H1 (cell line): ENCODE results near the gene MB. TPM values are rescaled to one million over a fixed set of nuclear protein-coding genes. Genes with fewer than 3 reads are reported as not detected.

ENCODE experiments used
- CTCF ChIA-PET: fragments of 300-600 bp; sonication (Branson Sonifier 250); formaldehyde crosslinking; loops from one replicate; lab custom pipeline; 2021; ENCODE audit not compliant: partially characterized antibody; lab: Charles Lee
- POLR2A ChIA-PET: fragments of 300-600 bp; sonication (Branson Sonifier 250); formaldehyde crosslinking; loops from one replicate; lab custom pipeline; 2021; ENCODE audit warnings: inconsistent platforms; ENCODE audit not compliant: partially characterized antibody; lab: Charles Lee
- DNase-seq, 2 experiments: peaks; one replicate each; pipeline versions ENCODE4 v3.0.0 to v3.0.0-alpha.2; 2010 to 2022; ENCODE audit warnings: low spot score in 2 of 2, low read depth in 1 of 2, mixed read lengths in 1 of 2
- FAIRE-seq: peaks from 2 replicates; lab custom pipeline; 2011; peaks lifted over from hg19 to GRCh38; lab: Jason Lieb, UNC
- H2AFZ ChIP-seq: 2 replicates; pipeline ENCODE4 v1.8.1; 2012; ENCODE audit warnings: low read length, inconsistent platforms
- H2AK5ac ChIP-seq: 2 replicates; pipeline ENCODE4 v1.6.1; 2013; ENCODE audit warnings: low read depth, low read length
- H2BK120ac ChIP-seq: replicated peaks from 2 replicates; pipeline ENCODE3; 2013; ENCODE audit warnings: low read depth, low read length, inconsistent platforms
- H2BK12ac ChIP-seq: 2 replicates; pipeline ENCODE4 v1.6.1; 2013; ENCODE audit warnings: low read depth, low read length
- H2BK15ac ChIP-seq: 2 replicates; pipeline ENCODE4 v1.6.1; 2013; ENCODE audit warnings: low read length
- H2BK20ac ChIP-seq: 2 replicates; pipeline ENCODE4 v1.6.1; 2013; ENCODE audit warnings: low read length
- H2BK5ac ChIP-seq: 2 replicates; pipeline ENCODE4 v1.6.1; 2013; ENCODE audit warnings: low read depth, low read length
- H3K14ac ChIP-seq: 2 replicates; pipeline ENCODE4 v1.6.1; 2013; ENCODE audit warnings: inconsistent platforms; ENCODE audit not compliant: insufficient read length
- H3K18ac ChIP-seq: 2 replicates; pipeline ENCODE4 v1.6.1; 2013; ENCODE audit warnings: low read length; ENCODE audit errors: extremely low read depth
- H3K23ac ChIP-seq: 2 replicates; pipeline ENCODE4 v1.6.1; 2013; ENCODE audit warnings: inconsistent platforms; ENCODE audit not compliant: insufficient read length
- H3K23me2 ChIP-seq: 2 replicates; pipeline ENCODE4 v1.6.1; 2013; ENCODE audit warnings: low read depth, low read length
- H3K27ac ChIP-seq: 2 replicates; pipeline ENCODE4 v1.6.1; 2011; ENCODE audit warnings: low read depth, low read length, inconsistent platforms
- H3K27me3 ChIP-seq, 4 experiments: replicated peaks in 1 of 4; 1 replicate in 1 of 4; 2 replicates in 3 of 4; pipeline versions ENCODE4 v1.6.1 to v1.8.1; 2011 to 2013; ENCODE audit warnings: low read length in 3 of 4, mild to moderate bottlenecking in 3 of 4, inconsistent platforms in 2 of 4, mixed read lengths in 2 of 4, moderate library complexity in 1 of 4; ENCODE audit not compliant: control insufficient read depth in 3 of 4, insufficient read depth in 3 of 4; ENCODE audit errors: extremely low read depth in 1 of 4
- H3K36me3 ChIP-seq, 4 experiments: 2 replicates each; pipeline versions ENCODE4 v1.6.1 to v1.8.1; 2011 to 2013; ENCODE audit warnings: mild to moderate bottlenecking in 4 of 4, low read length in 3 of 4, moderate library complexity in 2 of 4, control low read depth in 1 of 4, inconsistent platforms in 1 of 4; ENCODE audit not compliant: insufficient read depth in 4 of 4, control insufficient read depth in 2 of 4
- H3K4ac ChIP-seq: replicated peaks from 2 replicates; pipeline ENCODE3; 2013; ENCODE audit warnings: low read length, low read depth, mixed read lengths, inconsistent platforms; ENCODE audit not compliant: insufficient read length
- H3K4me1 ChIP-seq, 4 experiments: replicated peaks in 1 of 4; 1 replicate in 1 of 4; 2 replicates in 3 of 4; pipeline versions ENCODE4 v1.6.1 to v1.8.1; 2011 to 2013; ENCODE audit warnings: low read length in 3 of 4, inconsistent platforms in 2 of 4, mixed read lengths in 1 of 4; ENCODE audit not compliant: insufficient read depth in 4 of 4, control insufficient read depth in 3 of 4
- H3K4me2 ChIP-seq, 2 experiments: 2 replicates each; pipeline versions ENCODE4 v1.6.1 to v1.8.1; 2011 to 2013; ENCODE audit warnings: low read depth in 2 of 2, low read length in 2 of 2, control low read depth in 1 of 2, inconsistent platforms in 1 of 2, mild to moderate bottlenecking in 1 of 2; ENCODE audit not compliant: insufficient read depth in 1 of 2
- H3K4me3 ChIP-seq, 4 experiments: fragments of 200-600, 300-600 bp in 1 of 4; sonication (generic), shearing (Covaris generic), sonication (Bioruptor Twin) in 1 of 4; 2 replicates each; pipeline versions ENCODE4 v1.5.1 to v1.8.1; 2011 to 2016; ENCODE audit warnings: low read length in 4 of 4, low read depth in 3 of 4, control low read depth in 2 of 4, inconsistent platforms in 2 of 4, mild to moderate bottlenecking in 2 of 4, mixed read lengths in 1 of 4, moderate library complexity in 1 of 4; ENCODE audit not compliant: insufficient read depth in 2 of 4; ENCODE audit errors: extremely low read depth in 1 of 4
- H3K56ac ChIP-seq: replicated peaks from 2 replicates; pipeline ENCODE3; 2013; ENCODE audit warnings: low read depth, mild to moderate bottlenecking, mixed read lengths, low read length, inconsistent platforms; ENCODE audit not compliant: insufficient read length
- H3K79me1 ChIP-seq: 2 replicates; pipeline ENCODE4 v1.6.1; 2013; ENCODE audit warnings: low read depth, low read length, control low read depth
- H3K79me2 ChIP-seq, 2 experiments: 2 replicates each; pipeline versions ENCODE4 v1.6.1 to v1.8.1; 2012 to 2013; ENCODE audit warnings: low read length in 2 of 2, mild to moderate bottlenecking in 2 of 2, inconsistent platforms in 1 of 2; ENCODE audit not compliant: insufficient read depth in 2 of 2, control insufficient read depth in 1 of 2
- H3K9ac ChIP-seq, 4 experiments: replicated peaks in 1 of 4; 1 replicate in 1 of 4; 2 replicates in 3 of 4; pipeline versions ENCODE4 v1.6.1 to v1.8.1; 2011 to 2013; ENCODE audit warnings: low read depth in 3 of 4, low read length in 3 of 4, control low read depth in 2 of 4, mild to moderate bottlenecking in 2 of 4, moderate library complexity in 2 of 4, inconsistent platforms in 1 of 4; ENCODE audit errors: extremely low read depth in 1 of 4
- H3K9me3 ChIP-seq, 2 experiments: 2 replicates each; pipeline versions ENCODE4 v1.6.1 to v1.8.1; 2012 to 2013; ENCODE audit warnings: mild to moderate bottlenecking in 2 of 2, moderate library complexity in 2 of 2, control low read depth in 1 of 2, inconsistent platforms in 1 of 2, low read depth in 1 of 2, low read length in 1 of 2, mixed read lengths in 1 of 2; ENCODE audit not compliant: insufficient read depth in 2 of 2
- H4K20me1 ChIP-seq, 2 experiments: replicated peaks in 1 of 2; 2 replicates each; pipeline versions ENCODE3 to v1.8.1; 2011 to 2013; ENCODE audit warnings: inconsistent platforms in 2 of 2, low read length in 2 of 2, mild to moderate bottlenecking in 1 of 2; ENCODE audit not compliant: insufficient read depth in 2 of 2, control insufficient read depth in 1 of 2
- H4K5ac ChIP-seq: 2 replicates; pipeline ENCODE4 v1.6.1; 2013; ENCODE audit warnings: low read length, low read depth, mixed read lengths, inconsistent platforms; ENCODE audit not compliant: insufficient read length
- H4K8ac ChIP-seq: 2 replicates; pipeline ENCODE4 v1.8.0; 2013; ENCODE audit warnings: mild to moderate bottlenecking, moderate library complexity, low read length, inconsistent platforms; ENCODE audit not compliant: insufficient read depth; ENCODE audit errors: extremely low read depth
- H4K91ac ChIP-seq: replicated peaks from 2 replicates; pipeline ENCODE3; 2013; ENCODE audit warnings: low read length, mixed read lengths, inconsistent platforms; ENCODE audit not compliant: insufficient read length
- CBX8 ChIP-seq: fragments of 300-800, 300-1000 bp; sonication (generic); IDR thresholded peaks from 2 replicates; pipeline ENCODE4 v1.7.1; 2016; ENCODE audit warnings: low read depth, low read length, borderline replicate concordance
- CTBP2 ChIP-seq: IDR thresholded peaks from 2 replicates; pipeline ENCODE4 v1.7.0; 2011; ENCODE audit warnings: borderline replicate concordance, mild to moderate bottlenecking, moderate library complexity, mixed read lengths, low read length; ENCODE audit not compliant: insufficient read depth, insufficient read length
- GTF2F1 ChIP-seq: IDR thresholded peaks from 2 replicates; pipeline ENCODE4 v1.6.1; 2012; ENCODE audit warnings: low read depth, low read length, improper control_type of control experiment, borderline replicate concordance
- HDAC6 ChIP-seq: IDR thresholded peaks from one replicate; pipeline ENCODE4 v1.7.1; 2012; ENCODE audit warnings: low read depth, mild to moderate bottlenecking, inconsistent platforms, low read length, moderate library complexity
- POLR2A ChIP-seq, 2 experiments: IDR thresholded peaks; 1 replicate in 1 of 2; 2 replicates in 1 of 2; pipeline ENCODE4 v1.6.1; 2011; ENCODE audit warnings: low read depth in 2 of 2, low read length in 2 of 2, mild to moderate bottlenecking in 2 of 2; ENCODE audit errors: control extremely low read depth in 1 of 2
- POLR2AphosphoS5 ChIP-seq: IDR thresholded peaks from 2 replicates; pipeline ENCODE4 v1.6.1; 2011; ENCODE audit warnings: low read depth, low read length
- RBBP5 ChIP-seq: IDR thresholded peaks from 2 replicates; pipeline ENCODE4 v1.7.1; 2012; ENCODE audit warnings: low read depth, mild to moderate bottlenecking, inconsistent platforms, low read length, moderate library complexity, borderline replicate concordance
- SIRT6 ChIP-seq: IDR thresholded peaks from one replicate; pipeline ENCODE4 v1.7.1; 2012; ENCODE audit warnings: low read length, inconsistent platforms
- SP1 ChIP-seq: IDR thresholded peaks from 2 replicates; pipeline ENCODE4 v1.6.1; 2011; ENCODE audit warnings: low read depth, low read length
- TAF1 ChIP-seq: IDR thresholded peaks from 2 replicates; pipeline ENCODE4 v1.6.1; 2011; ENCODE audit warnings: mild to moderate bottlenecking, low read depth, low read length
- WGBS, 2 experiments: shearing (Covaris generic) in 1 of 2; methylation state at CpG; one replicate each; pipeline versions ENCODE4 v1.1.6 to v1.1.7; 2013 to 2015; ENCODE audit warnings: low lambda C conversion rate in 2 of 2, mixed read lengths in 2 of 2, inconsistent platforms in 1 of 2, low coverage in 1 of 2, missing lambda C conversion rate in 1 of 2; ENCODE audit not compliant: insufficient replicate concordance in 2 of 2, insufficient coverage in 1 of 2, insufficient read length in 1 of 2; ENCODE audit errors: extremely low coverage in 1 of 2, missing lambda C conversion rate in 1 of 2; 5-methylcytosine and 5-hydroxymethylcytosine counted together
- polyA plus RNA-seq, 7 experiments: library from polyadenylated mRNA; depleted of rRNA in 3 of 7; stranded (reverse) in 5 of 7; unstranded in 2 of 7; fragments of >200 nt in 5 of 7; fragments of 200-250 nt in 2 of 7; gene quantifications; 1 replicate in 5 of 7; 2 replicates in 1 of 7; 4 replicates in 1 of 7; pipeline versions ENCODE4 v1.2.1 to v1.2.3, GENCODE V29; 2011 to 2013; ENCODE audit warnings: missing spikeins in 2 of 7, mixed read lengths in 2 of 7
- total RNA-seq: library from RNA; stranded (reverse); fragmentation: NEBNext Ultra II Directional; extraction: Animal tissue kit (Norgen Biotek cat#: 25700); gene quantifications from 2 replicates; pipeline ENCODE4 v1.2.1, GENCODE V29; 2021
- TF ChIP-seq, protein P1 (sequence below): IDR thresholded peaks from 2 replicates; pipeline ENCODE4 v1.6.1; 2012; ENCODE audit warnings: inconsistent platforms

The MB gene
- total and polyA plus RNA-seq, 2 of the 8 experiments (the other 6 are each of a cell fraction or from before 2014, with no cell fraction given), result 1.5 TPM; not detected in 1

DNA sequence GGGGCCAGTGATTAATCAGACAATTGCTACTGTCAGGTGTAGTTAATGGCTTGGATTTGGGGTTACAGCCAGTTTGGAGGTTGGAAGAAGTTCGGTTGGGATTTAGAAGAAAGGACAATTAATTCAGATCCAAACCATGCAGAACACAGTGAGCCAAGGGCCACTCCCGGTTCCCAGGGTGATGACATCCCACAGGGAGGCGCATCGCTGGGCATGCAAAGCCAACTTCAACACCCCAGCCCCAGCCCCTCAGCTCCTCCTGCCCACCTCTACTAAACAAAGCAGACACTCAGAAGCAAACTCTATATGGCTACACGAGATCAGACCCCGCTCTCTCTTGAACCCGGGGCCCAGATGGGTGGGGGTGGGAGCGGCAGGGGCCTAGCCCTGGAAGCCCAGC lies 10.2 kb downstream of the MB start:
- no peaks in the 10 kb centered on the region; a peak in 1 of 7 replicates for H3K27me3 ChIP-seq
- no peak overlapping the region for H2BK20ac ChIP-seq
- no peaks in the 10 kb centered on the region for H3K79me1 ChIP-seq
- no peak for DNase-seq
- no peak overlapping the region for H3K27ac ChIP-seq
- H3K4me3 ChIP-seq, result no peak overlapping the region
- no peak overlapping the region; the same call in 1 of the 2 replicates for H3K18ac ChIP-seq
- H3K4me2 ChIP-seq, result no peak overlapping the region
- H4K8ac ChIP-seq, result no peak overlapping the region
- CTCF ChIA-PET, result interaction anchor here (0.6 kb wide), 1 partner anchor 69 kb away, joined by 5 read pairs; no protein-coding TSS in a partner anchor
- no peak overlapping the region for H3K9ac ChIP-seq
- 89% methylated on average over 8 of the region's 8 CpGs; no CpG with 5 or more reads in 1 of the 2 experiments for WGBS, 2 experiments
- H3K56ac ChIP-seq, result no peak overlapping the region
- POLR2A ChIA-PET, result interaction anchor here (0.6 kb wide), 1 partner anchor 231 kb away, joined by 3 read pairs; no protein-coding TSS in a partner anchor
- no peak overlapping the region for H4K91ac ChIP-seq
- no peaks in the 10 kb centered on the region for H3K4me1 ChIP-seq
- no peak overlapping the region for H3K14ac ChIP-seq
- no peak overlapping the region for H4K5ac ChIP-seq
- H3K36me3 ChIP-seq, result no peaks in the 10 kb centered on the region
- no peak overlapping the region for H3K23ac ChIP-seq
- no peak overlapping the region for H3K4ac ChIP-seq
- no peak overlapping the region for H2AK5ac ChIP-seq
- H2BK120ac ChIP-seq, result no peak overlapping the region
- H3K23me2 ChIP-seq, result no peaks in the 10 kb centered on the region
- no peak overlapping the region for H2AFZ ChIP-seq
- no peaks in the 10 kb centered on the region for H3K9me3 ChIP-seq
- no peak for FAIRE-seq
- no peak for TF ChIP-seq TAF1
- no peak for TF ChIP-seq HDAC6
- TF ChIP-seq RBBP5, result no peak
- no peak for TF ChIP-seq GTF2F1
- TF ChIP-seq POLR2A (IDR thresholded peaks at IDR 0.05; ENCODE audit: control extremely low read depth in 1 of 2, low read depth in 2 of 2, low read length in 2 of 2), result no peak
- TF ChIP-seq CTBP2, result no peak
- TF ChIP-seq SIRT6, result no peak
- TF ChIP-seq SP1, result no peak
- TF ChIP-seq POLR2AphosphoS5, result no peak
- TF ChIP-seq CBX8, result no peak
- TF ChIP-seq, protein P1, sequence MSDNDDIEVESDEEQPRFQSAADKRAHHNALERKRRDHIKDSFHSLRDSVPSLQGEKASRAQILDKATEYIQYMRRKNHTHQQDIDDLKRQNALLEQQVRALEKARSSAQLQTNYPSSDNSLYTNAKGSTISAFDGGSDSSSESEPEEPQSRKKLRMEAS, result no peak
- H2BK12ac ChIP-seq, result no peak overlapping the region
- no peak overlapping the region for H2BK5ac ChIP-seq
- H3K79me2 ChIP-seq, result no peaks in the 10 kb centered on the region
- no peaks in the 10 kb centered on the region for H4K20me1 ChIP-seq
- H2BK15ac ChIP-seq, result no peak overlapping the region
